Skeletal muscle satellite cell (primary cell): ENCODE data around the gene WNT3.

Source experiments
- H3K27me3 ChIP-seq: 2 replicates; pipeline ENCODE4 v1.7.0; 2013; ENCODE audit warnings: low read length; ENCODE audit not compliant: control insufficient read depth, insufficient read depth
- H3K36me3 ChIP-seq: 2 replicates; pipeline ENCODE4 v1.7.0; 2013; ENCODE audit warnings: mild to moderate bottlenecking, control low read depth, low read length; ENCODE audit not compliant: insufficient read depth
- H3K4me1 ChIP-seq: 2 replicates; pipeline ENCODE4 v1.7.0; 2013; ENCODE audit warnings: low read length; ENCODE audit not compliant: control insufficient read depth, insufficient read depth
- H3K4me2 ChIP-seq: 2 replicates; pipeline ENCODE4 v1.7.0; 2013; ENCODE audit warnings: mild to moderate bottlenecking, low read length
- H3K4me3 ChIP-seq: 2 replicates; pipeline ENCODE4 v1.7.0; 2013; ENCODE audit warnings: low read length
- H3K9ac ChIP-seq: 2 replicates; pipeline ENCODE4 v1.7.0; 2013; ENCODE audit warnings: mild to moderate bottlenecking, low read depth, low read length, moderate library complexity
- H3K9me3 ChIP-seq: replicated peaks from 2 replicates; pipeline ENCODE4 v1.7.0; 2013; ENCODE audit warnings: mild to moderate bottlenecking, control low read depth, low read length

The WNT3 gene

DNA sequence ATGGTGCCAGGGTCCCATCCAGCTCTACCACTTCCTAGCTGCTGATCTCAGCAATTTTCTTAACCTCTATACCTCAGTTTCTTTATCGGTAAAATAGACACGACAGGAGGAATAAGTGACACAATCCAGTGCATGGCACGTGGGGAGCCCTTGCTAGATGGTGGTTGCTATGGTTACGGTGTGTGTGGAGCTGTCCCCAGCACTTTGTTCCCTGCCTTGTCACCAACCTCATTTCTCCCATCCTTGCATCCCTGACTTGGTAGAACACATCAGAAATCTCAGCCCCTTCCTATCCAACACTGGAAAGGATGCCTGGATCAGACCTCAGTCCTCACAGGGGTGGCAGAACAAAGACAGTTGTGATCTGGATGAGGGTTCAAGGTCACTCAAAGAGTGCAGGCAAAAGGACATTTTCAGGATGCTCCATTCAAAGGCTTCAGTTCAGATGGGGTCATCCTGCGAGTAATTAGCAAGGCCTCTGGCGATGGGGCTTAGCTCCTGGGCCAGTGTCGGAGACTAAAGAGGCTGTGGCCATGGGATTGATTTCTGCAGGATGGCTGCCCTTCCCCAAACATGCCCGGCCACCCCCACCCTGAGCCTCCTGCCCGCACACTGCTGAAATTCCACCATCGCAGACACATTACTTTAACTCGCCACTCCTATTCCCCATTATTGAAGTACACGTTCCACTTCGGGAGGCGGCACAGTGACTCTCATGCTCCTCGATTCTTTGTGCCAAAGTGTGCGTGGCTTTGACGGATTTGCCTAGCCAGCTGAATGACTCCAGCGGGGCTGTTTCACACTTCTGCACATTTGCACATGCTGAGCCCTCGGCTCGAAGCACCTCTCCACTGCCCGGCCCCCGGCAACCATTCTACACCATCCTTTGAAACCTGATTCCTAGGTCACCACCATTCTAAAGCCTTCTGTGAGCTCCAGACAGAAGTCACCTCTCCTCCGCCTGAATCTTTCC lies 40.3 kb downstream of the WNT3 start:
- H3K36me3 ChIP-seq = no peaks in the 10 kb centered on the region
- H3K9me3 ChIP-seq = no peaks in the 10 kb centered on the region
- H3K4me2 ChIP-seq = no peak overlapping the region
- H3K4me1 ChIP-seq = no peaks in the 10 kb centered on the region
- no peak overlapping the region for H3K9ac ChIP-seq
- H3K4me3 ChIP-seq = no peak overlapping the region
- peaks cover 36% of the 10 kb centered on the region for H3K27me3 ChIP-seq

- Histone ChIP-seq H3K27me3 (peaks cover 36% of the 10 kb centered on the region), H3K4me3 (no peak overlapping the region), H3K4me1 (peaks cover 4% of the 10 kb centered on the region)
Observed at GRCh38 chr17:46776298-46777005, 42.0 kb downstream of the WNT3 start.

DNA sequence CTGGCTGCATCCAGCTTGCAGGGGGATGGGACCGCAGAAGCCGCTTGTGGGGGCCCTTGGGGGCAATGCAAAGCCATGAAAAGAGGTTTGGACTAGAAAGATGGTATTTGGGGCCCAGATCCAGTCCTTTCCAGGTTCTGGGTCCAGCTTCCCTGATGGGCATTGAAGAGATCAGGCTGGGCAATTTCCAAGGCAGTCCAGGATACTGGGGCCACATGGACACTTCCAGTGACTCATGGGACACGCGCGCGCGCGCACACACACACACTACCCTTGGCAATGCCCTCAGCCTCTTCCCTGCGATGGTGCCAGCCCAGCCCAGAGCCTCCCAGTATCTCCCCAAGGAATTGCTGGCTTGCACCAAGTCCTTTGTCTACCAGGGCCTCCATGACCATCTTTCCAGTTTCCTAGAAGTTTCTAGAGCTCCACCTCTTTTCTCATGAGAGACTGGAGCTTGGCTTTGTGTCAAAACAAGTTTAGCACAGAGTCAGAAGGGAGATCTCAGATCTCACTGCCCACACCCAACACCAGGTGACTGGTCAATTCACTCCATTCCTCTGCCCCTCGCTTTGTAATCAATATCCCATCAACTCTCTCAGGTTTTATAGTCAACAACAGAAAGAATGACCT lies 44.3 kb downstream of the WNT3 start:
- no peak overlapping the region for H3K4me3 ChIP-seq
- H3K9me3 ChIP-seq = no peaks in the 10 kb centered on the region
- H3K27me3 ChIP-seq = peaks cover 28% of the 10 kb centered on the region
- peaks cover 15% of the 10 kb centered on the region for H3K4me1 ChIP-seq
- no peaks in the 10 kb centered on the region for H3K36me3 ChIP-seq
- H3K4me2 ChIP-seq = no peak overlapping the region
- no peak overlapping the region for H3K9ac ChIP-seq

More at GRCh38 chr17:46776298-46777005, 42.0 kb downstream of the WNT3 start:
- Histone ChIP-seq H3K36me3 (no peaks in the 10 kb centered on the region), H3K9me3 (no peaks in the 10 kb centered on the region), H3K4me2 (no peak overlapping the region), H3K9ac (no peak overlapping the region)

DNA sequence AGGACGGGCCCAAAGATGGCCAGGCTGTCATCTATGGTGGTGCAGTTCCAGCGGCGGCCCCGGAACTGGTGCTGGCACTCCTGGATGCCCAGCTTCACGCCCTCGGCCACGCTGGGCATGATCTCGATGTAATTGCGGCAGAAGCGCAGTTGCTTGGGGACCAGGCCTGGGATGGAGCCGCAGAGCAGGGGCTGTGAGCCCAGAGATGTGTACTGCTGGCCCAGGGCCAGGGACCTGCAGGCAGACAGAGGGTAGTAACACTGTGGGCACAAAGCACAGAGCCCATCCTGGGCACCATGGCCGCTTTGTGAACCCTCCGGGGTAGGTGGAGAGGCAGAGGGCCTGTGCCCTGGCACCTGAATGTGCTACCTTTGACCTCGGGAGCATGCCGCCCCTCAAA lies 44.8 kb downstream of the WNT3 start:
- Histone ChIP-seq H3K4me2 (no peak overlapping the region), H3K9ac (no peak overlapping the region), H3K9me3 (no peaks in the 10 kb centered on the region), H3K4me1 (peaks cover 15% of the 10 kb centered on the region), H3K36me3 (no peaks in the 10 kb centered on the region), H3K27me3 (peaks cover 22% of the 10 kb centered on the region), H3K4me3 (no peak overlapping the region)

- Histone ChIP-seq H3K9ac (no peak overlapping the region), H3K27me3 (peaks cover 18% of the 10 kb centered on the region), H3K4me1 (peaks cover 15% of the 10 kb centered on the region), H3K36me3 (no peaks in the 10 kb centered on the region), H3K4me3 (no peak overlapping the region), H3K9me3 (no peaks in the 10 kb centered on the region), H3K4me2 (no peak overlapping the region)
Observed at GRCh38 chr17:46773221-46773605, 45.3 kb downstream of the WNT3 start.

- Histone ChIP-seq H3K9me3 (no peaks in the 10 kb centered on the region), H3K36me3 (no peaks in the 10 kb centered on the region), H3K4me3 (peak overlapping the region; percentile 66), H3K27me3 (peaks cover 12% of the 10 kb centered on the region), H3K4me2 (peak overlapping the region; percentile 88), H3K9ac (no peak overlapping the region), H3K4me1 (peaks cover 15% of the 10 kb centered on the region)
Observed at GRCh38 chr17:46772475-46773220, 45.8 kb downstream of the WNT3 start.

DNA sequence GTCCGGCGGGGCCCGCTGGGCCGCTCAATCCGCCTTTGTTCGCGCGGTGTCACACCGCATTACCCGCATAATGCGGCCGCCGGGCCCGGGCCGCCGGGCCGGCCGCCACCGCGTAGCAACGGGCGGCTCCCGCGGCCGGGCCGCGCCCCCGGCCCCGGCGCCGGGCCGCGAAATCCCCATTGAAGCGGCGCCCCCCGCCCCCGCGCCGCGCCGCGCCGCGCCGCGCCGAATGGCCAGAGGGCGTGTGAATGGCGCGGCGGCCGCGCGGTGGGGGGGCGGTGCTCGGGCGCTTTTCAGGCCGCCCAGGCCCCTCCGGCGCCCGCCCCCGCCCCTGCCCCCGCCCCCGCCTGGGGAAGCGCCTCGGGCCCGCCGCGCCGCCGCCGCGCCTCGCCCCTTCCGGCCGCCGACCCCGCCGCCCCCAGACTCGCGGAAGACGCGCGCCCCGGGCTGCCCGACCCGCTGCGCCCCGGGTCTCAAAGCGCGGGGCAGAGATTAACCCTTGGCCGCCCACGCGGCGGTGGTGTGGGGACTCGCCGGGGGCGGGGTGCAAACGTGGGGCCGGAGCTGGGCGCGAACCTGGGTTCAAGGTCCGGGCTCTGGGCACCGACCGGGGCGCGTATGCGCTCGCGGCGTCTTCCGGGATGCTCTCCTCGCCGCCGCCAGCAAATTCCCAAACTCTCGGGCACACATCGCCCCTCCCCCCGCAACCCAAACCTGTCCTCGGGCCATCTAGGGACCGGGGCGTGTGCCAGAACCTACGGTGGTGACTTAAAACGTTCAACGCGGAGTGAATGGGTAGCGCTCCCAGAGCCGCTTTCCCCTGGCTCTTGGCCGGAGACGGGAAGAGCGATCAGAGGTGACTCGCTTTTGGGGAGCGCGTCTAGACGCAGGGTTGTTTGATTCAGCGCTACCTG lies 46.7 kb downstream of the WNT3 start:
- Histone ChIP-seq H3K36me3 (no peaks in the 10 kb centered on the region), H3K9ac (peak overlapping the region; percentile 79), H3K27me3 (peaks cover 7% of the 10 kb centered on the region), H3K4me1 (peaks cover 15% of the 10 kb centered on the region), H3K4me3 (peak overlapping the region; percentile 68), H3K9me3 (no peaks in the 10 kb centered on the region), H3K4me2 (peak overlapping the region; percentile 88)

DNA sequence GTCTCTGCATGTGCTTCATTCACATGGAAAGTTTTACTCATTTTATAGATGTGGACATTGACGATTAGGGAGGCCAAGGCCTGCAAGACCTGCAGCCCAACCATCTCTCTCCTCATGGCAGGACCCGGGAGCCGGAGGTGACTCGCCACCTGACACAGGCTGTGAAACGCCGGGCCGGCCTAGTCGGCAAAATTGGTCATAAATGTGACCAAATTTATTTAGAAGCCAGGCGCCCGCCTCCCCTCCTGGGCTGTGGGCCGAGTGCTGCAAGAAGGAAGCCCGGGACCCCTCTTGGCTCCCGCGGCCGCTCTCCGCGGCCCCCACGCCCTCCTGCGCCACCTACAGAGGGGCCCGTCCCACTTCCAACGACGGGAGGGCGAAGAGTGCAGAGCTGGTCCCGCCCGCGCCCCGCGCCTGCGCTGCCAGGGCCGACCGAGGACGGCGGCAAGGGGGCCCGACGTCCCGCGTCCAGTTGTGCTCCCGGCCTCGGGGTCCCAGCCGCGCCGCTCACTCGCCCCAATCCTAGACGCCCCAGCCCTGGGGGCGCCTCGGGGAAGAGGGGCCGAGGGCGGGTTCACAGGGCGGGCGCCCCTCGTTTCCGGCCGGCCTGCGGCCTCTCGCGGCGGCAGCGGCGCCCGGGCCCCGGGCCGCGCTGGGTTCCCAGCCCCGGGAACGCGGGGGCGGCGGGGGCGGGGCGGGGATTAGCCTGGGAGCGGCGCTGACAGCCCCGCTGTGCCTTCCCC lies 47.5 kb downstream of the WNT3 start:
- Histone ChIP-seq H3K36me3 (no peaks in the 10 kb centered on the region), H3K4me3 (peak overlapping the region; percentile 68), H3K9me3 (no peaks in the 10 kb centered on the region), H3K4me2 (peak overlapping the region; percentile 82), H3K4me1 (peaks cover 15% of the 10 kb centered on the region), H3K27me3 (peaks cover under 1% of the 10 kb centered on the region), H3K9ac (peak overlapping the region; percentile 79)

DNA sequence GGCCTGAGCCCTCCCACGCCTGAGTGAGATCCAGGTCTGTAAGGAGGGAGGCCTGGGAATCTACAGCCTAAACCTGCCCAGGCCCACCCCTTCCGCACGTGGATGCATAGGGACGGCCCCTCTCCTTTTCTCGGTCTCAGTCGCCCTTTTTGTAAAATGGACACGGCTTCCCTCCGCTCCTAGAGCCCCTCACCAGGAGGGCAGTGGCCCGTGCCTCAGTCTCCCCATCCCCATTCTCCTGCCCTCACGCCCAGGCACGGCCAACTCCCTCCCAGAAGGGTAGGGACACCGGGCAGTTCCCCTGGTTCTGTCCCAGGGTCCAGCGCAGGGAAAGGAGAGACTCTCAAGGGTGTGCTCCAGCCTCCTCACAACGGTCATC lies 48.1 kb downstream of the WNT3 start:
- Histone ChIP-seq H3K4me1 (peaks cover 18% of the 10 kb centered on the region), H3K4me2 (peak overlapping the region; percentile 82), H3K27me3 (no peaks in the 10 kb centered on the region), H3K9ac (peak overlapping the region; percentile 79), H3K36me3 (no peaks in the 10 kb centered on the region), H3K9me3 (no peaks in the 10 kb centered on the region), H3K4me3 (peak overlapping the region; percentile 68)
